HG03103 (cell line): Measurements from ENCODE around the gene SH3BP1.
"Not testable (repeated sequence)": the region's sequence is repeated elsewhere in the genome, so short reads cannot be mapped to it uniquely, and the experiment has no call there.

Source experiments
- ATAC-seq: cut with Tn5 transposase; IDR thresholded peaks from one replicate; pipeline ENCODE4 v1.9.1; 2021; ENCODE audit warnings: low read depth; ENCODE audit not compliant: unreplicated experiment

Gene SH3BP1

DNA sequence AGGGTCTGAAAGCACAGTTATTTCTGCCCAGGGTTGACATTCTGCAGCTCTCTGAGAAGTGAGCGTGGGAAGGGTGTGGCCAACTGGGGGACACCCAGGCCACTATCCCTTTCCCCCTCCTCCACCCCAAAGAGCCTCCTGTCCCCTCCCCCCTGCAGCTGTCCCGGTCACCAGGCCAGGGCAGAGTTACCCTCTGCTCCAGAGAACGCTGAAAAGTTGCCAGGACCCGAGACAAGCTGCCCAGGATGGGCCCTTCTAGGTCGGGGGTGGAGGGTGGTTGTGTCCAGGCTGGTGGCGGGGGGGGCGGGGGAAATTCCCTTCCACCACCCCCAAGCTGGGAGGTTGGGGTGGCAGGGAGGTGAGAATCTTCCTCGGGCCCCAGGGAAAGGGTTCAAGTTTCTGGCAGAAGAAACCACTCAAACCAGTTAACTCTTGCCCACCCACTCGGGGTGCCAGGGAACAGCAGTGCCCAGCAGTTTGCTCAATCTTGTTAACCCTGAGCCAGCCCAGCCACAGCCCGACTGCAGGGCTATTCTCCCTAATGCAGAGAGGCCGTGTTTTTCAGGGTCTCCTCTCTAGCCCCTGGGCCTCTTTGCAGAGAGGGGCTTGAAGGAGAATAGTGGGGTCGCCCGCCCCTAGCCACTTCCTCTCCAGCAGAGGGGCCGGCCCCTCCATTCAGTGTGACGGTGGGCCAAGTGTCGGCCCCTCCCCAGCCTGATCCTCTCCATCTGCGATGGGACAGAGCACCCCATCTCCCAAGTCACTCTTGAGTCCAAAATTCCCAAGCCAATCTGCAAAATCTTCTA, 36.7 kb downstream of the SH3BP1 start:
- no peak for ATAC-seq

DNA sequence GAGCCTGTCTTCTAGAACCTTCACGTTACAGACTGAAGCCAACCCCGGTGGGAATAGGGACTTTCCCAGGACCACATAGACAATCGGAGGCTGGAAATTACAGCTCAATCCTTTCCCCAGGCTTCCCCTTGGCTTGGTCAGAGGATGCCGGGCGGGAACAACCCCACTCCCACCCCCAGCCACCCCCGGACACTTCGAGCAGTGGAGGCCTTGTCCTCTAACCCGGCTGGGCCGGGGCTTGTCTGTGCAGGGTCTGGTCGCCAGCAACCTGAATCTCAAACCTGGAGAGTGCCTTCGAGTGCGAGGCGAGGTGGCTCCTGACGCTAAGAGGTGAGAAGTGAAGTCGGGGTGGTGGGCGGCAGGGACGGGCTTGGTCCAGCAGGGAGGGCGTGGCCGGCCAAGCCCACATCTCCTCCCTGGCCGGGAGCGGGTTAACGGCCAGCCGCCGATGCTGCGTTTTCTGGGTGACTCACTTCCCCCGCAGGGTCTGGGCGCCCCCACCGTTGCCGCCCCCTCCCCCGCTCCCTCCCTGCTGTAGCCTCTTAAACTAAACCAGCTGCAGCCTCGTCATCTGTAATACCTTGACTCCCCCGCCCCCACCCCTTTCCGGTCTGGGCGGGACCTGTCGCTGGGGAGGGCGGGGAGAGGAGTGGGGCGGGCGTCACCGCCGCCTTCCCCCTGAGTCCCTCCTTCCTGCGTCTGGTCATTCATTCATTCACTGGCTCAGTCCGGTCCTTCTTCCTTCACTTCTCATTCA, 37.4 kb downstream of the SH3BP1 start:
- peak; percentile 46 for ATAC-seq

DNA sequence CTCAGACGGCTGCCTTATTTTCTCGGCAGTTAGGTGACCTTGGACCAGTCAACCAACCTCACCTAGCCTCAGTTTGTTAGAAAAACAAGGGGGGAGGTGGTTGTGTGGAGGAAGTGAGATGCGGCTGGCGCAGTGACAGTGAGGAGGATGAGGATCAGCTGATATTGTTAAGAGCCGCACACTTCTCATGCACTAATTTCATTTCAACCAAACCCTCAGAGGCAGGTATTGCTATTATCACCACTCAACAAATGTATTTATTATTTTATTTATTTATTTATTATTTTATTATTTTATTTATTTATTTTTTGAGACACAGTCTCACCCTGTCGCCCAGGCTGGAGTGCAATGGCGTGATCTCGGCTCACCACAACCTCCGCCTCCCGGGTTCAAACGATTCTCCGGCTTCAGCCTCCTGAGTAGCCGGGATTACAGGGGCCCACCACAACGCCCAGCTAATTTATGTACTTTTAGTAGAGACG, 38.1 kb downstream of the SH3BP1 start:
- no peak for ATAC-seq

DNA sequence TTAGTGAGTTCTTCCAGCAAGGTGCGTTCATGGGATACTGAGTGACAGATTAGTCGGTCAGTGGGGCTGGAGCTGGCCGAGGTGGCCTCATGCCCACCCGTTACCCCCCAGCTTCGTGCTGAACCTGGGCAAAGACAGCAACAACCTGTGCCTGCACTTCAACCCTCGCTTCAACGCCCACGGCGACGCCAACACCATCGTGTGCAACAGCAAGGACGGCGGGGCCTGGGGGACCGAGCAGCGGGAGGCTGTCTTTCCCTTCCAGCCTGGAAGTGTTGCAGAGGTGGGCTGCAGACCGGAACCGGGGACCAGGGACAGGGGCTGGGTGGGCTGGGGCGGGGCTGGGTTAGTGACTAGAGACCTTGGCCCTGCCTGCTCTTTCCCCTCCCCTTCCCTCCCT, 38.9 kb downstream of the SH3BP1 start:
- ATAC-seq: no peak

DNA sequence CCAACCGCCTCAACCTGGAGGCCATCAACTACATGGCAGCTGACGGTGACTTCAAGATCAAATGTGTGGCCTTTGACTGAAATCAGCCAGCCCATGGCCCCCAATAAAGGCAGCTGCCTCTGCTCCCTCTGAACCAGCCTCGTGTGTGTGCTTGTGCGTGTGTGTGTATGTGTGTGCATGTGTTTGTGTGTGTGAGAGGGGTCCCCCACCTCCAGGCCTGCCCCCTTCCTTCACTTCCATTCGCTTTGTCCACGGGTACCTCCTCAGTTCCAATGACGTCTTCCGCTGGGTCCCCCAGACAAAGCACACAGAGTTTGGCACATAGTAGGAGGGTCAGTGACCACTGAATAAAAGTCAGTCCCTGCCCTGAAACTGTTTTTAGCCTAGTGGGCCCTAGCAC, 40.2 kb downstream of the SH3BP1 start:
- no peak for ATAC-seq

DNA sequence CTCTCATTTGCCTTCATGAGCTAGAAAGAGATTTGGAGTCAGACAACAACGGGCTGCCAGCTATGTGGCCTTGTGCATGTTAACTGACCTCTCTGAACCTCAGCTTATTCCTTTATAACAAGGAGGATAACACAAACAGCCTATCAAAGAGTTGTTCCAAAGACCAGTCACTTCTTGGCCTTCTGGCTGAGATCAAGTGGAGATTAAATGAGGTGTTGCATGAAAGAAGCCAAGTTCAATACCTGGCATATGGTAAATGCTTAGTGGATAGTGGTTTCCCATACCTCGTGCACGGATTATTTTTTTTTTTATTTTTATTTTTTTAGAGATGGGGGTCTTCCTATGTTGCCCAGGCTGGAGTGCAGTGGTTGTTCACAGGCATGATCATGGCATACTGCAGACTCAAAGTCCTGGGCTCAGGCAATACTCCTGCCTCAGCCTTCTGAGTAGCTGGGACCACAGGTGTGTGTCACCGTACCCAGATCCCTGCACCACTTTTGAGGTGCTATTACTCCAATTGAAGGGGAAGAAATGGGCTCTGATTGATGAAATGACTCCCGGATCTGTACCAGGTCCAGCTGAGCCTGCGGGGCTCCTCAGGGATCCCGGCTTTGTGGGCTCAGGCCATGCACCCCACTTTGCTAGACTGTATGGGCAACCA, 40.9 kb downstream of the SH3BP1 start:
- no peak for ATAC-seq

DNA sequence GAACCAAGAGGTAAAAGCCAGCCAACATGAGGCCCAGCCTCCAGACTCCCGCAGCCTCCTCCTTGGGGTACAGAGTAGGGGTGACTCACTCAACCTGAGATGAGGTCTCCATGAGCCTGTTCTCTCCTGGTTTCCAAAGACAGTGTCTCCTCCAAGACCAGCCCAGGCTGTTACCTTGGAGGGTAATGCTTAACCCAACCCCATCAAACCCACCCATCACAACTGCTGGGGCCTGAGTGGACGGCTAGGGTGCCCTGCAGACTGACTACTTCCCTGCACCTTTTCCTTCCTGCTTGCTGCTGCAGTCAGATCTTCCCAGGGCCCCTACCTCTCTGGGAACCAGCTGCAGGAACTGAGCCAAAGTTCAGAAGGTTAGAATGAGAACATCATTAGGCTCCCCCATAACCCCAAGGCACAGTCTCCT, 41.5 kb downstream of the SH3BP1 start:
- no peak for ATAC-seq

DNA sequence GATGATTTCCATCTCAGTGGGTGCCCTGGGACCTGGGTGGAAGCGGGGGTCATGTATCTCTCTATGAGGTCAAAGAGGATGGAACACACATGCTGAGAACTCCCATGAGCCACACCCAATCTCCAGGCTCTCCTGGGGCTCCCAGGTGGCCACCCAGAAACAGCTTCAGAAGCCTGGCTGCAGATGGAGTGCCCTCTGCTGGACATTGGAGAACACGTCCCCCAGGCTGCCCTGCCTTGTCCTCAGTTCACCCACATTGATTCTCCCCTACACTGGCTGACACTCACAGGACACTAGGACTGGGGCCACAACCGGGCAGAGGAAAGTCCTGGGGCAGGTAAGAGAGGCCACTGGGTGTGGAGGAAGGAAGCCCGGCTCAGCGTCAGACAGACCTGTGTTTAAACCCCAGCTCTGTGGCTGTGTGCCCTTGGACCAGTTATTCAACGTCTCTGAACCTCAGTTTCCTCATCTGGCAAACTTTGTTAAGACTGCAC, 42.1 kb downstream of the SH3BP1 start:
- ATAC-seq: no peak

DNA sequence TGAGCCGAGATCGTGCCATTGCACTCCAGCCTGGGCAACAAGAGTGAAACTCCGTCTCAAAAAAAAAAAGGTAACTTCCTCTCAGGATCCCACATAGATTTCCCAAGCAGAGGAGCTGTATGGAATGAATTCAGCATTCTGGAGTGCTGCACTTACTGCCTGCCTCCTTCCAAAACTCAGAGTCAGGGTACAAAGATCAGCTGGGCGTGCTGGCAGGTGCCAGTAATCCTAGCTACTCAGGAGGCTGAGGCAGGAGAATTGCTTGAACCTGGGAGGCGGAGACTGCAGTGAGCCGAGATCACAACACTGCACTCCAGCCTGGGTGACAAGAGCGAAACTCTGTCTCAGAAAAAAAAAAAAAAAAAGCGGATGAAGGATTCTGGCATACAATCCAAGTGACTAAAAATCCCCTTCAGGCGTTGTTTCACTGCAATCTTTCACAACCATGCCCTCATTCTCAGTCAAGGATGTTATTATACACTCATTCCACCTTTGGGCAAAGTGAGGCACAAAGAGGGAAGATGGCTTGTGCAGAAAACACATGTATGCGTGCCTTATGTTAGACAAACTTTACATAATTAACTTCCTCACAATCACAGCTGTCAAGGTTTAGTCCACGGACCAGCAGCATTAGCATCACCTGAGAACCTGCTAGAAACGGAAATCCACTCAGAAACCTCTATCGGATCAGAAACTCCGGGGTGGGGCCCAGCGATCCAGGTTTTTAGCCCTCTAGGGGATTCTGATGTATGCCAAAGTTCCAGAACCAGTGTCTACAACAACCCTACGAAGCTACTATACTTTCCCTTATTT, 45.5 kb downstream of the SH3BP1 start:
- ATAC-seq: no peak

DNA sequence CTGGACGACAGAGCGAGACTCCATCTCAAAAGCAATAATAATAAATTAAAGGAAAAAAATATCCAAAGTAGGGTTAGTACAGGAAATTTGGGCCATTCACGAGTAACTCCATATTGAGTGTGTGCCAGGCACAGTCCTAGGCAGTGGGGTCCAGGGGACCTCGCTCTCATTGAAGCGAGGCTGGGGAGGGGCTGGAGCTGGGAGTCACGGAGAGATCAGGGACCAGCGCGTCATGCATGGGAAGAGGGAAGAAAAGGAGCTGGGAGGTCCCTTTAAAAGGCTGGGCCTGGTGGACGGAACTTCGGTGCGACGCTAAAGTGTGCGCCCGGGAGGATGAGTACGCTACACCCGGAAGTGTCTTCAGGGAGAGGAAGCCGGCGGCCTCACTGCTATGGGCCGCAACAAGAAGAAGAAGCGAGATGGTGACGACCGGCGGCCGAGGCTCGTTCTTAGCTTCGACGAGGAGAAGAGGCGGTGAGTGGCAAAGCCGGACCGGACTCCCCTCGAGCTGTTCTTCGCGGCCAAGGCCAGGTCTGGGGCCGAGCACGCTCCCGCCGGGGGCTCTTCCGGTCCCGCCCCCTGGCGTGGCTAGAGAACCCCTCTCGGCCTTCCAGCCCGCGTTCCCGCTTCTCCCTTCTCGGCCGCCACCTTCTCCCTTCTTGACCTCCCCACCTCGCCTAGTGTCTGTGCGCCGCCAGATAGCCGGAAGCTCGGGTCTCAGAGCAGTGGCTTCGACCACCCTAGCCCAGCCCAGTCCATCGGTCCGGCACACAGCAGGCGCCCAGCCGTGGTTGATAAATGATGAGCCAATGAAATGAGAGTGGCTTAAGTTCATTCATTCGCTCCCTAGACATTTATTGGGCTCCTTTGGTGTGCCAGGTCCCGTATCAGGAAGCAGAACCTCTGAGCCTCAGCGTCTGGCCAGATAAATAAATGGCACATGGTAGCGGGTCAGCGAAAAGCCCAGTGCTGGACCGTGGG, 46.8 kb downstream of the SH3BP1 start, which contains the start of gene NOL12:
NOL12 (plus strand) TSS at position 342 of the 981 bp plus-strand sequence; CDS start at position 392, 50 bp downstream.
- ATAC-seq: no peak

DNA sequence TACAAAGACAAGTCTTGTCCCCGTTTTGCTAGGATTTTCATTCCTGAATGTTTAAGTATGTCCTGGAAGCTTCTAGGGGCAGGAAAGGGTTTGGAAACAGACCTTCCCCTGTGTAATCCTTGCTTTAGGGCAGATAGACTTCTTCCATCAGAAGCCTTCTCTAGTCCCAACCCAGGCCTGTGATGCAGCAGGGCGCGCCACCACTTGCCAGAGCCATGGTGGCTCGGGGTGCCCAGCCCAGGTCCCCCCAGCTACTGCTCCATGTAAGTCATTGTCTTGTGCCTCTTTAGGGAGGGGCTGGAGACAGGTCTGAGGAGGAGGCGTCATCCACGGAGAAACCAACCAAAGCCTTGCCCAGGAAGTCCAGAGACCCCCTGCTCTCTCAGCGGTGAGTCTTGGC, 50.9 kb downstream of the SH3BP1 start:
- ATAC-seq: no peak

DNA sequence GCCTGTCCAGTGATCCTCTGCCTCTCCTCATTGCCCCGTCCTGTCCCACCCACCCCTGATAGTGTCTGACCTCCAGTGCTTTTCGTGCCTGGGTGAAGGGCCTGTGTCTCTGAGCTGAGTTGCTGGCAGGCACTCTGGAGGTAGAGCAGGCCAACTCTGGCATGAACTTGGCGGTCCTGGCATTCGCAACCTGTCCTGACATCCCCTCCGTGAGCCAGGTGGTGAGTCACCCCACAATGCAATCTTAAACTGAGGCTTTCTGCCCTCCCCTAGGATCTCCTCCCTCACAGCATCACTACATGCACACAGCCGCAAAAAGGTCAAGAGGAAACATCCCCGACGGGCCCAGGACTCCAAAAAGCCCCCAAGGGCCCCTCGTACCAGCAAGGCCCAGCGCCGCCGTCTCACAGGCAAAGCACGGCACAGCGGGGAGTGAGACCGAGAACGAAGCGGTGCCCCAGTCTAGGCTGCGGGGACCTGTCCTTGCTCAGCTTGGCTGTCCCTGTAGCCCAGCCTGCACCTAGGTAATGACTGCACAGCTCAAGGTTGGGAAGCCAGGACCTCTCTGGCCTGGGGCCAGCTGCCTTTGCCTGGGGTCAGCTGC, 51.5 kb downstream of the SH3BP1 start:
- no peak for ATAC-seq

DNA sequence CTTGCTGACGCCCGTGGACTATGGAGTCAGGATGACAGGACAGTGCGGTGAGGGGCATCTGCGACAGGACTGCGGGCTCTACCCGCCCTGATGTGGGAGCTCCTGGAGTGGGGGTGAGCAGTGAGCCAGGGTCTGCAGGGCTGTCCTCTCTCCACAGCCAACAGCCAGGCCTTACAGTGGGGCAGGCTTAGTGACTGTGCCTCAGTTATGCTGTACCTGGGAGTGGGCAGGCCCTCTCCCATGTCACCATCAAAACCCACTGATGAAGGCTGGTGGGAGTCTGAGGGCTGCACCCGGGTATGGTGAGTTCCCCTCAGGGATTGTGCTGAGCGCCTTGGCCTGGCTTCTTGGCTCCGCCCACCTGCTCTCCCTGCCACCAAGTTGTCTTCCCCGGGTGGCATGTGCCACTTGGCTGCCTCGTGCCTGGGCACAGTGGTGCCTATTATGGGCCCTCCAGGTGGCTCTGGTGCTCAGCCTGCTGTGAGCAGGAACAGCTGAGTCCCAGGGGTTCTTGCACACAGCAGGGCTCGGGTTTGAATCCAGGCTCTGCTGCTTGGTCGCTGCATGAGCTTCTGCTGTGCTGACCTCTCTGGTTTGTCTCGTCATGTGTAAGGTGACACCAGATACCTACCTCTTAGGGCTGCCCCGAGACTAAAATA, 53.3 kb downstream of the SH3BP1 start:
- no peak for ATAC-seq

DNA sequence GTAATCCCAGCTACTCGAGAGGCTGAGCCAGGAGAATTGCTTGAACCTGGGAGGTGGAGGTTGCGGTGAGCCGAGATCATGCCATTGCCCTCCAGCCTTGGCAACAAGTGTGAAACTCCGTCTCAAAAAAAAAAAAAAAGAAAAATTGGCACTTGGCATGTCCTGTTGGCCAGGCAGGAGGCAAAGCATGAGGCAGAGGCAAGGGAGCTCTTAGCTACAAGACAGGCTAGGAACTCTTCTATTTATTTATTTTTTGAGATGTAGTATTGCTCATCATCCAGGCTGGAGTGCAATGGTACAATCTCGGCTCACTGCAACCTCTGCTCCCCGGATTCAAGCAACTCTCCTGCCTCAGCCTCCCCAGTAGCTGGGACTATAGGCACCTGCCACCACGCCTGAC, 54.7 kb downstream of the SH3BP1 start:
- ATAC-seq: not testable (repeated sequence)

DNA sequence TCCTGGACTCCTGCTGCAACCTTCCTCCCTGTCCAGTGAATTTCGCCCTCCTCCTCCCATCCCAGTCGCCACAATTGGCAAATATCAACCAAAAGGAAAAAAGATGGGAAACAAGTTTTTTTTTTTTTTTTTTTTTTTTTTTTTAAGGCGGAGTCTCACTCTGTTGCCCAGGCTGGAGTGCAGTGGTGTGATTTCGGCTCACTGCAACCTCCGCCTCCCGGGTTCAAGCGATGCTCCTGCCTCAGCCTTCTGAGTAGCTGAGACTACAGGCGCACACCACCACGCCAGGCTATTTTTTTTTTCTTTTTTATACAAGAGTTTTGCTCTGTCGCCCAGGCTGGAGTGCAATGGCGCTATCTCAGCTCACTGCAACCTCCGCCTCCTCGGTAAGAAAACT, 56.8 kb downstream of the SH3BP1 start:
- not testable (repeated sequence) for ATAC-seq

DNA sequence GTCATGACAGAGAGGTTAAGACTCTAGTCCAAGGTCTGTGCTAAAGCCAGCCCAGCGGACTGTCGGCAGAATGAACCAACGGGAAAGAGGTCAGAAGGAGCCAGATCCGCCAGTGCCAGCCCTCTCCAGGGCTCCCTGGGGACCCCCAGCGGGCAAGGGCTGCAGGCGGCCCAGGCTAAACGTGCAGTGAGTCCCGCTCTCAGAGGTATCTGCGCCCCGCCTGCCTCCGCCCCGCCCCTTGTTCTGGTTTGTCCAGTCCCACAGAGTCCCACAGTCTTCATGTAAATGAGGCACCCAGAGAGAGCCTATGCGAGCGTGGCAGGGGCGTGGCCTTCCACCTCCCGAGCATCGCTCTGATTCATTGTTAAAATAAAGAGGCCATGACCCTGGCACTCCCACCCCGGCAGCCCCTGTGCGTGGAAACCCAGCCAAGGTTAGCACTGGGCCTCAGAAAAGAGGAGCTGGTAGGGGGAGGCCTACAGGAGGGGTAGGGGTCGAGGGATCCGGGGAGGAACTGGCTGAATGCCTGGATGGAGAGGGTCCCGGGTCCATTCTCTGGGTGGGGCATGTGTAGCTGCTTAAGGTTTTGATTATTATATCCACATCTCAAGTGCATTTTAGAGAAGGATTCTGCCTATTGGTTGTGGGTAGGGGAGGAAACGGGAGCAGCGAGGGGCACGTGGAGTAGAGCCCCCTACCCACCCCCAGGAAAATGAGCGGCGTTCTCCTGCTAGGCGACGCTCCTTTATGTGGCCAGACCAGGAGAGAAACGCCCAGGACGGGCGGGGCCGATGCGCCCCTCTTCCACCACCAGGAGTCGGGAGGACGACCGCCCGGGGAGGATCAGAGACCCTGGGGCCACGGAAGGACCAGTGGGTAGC, 57.4 kb downstream of the SH3BP1 start, which contains the start of gene TRIOBP:
TRIOBP (plus strand) TSS at position 392 of the 881 bp plus-strand sequence. CDS start 4,318 bp downstream, outside the sequence.
- peak; percentile 70 for ATAC-seq

DNA sequence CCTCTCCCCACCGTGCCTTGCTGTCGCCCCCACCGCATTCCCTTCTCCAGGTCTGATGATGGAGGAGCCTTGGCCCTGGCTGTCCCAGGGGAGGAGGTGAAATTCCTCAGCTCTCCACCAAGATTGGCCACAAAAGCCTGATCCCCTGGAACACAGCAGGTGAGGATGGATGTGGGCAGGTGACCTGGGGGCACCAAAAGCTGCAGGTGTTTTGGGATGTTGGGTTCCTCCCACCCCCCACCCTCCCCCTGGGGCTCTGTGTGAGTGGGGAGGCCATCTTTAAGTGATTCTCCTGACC, 58.0 kb downstream of the SH3BP1 start:
- no peak for ATAC-seq
